Choroid plexus epithelial cell (primary cell): ENCODE data around the gene KRT25.

Source experiments
- DNase-seq: peaks from one replicate; pipeline ENCODE4 v3.0.0-alpha.2; 2010; ENCODE audit warnings: low read depth
- H3K4me3 ChIP-seq: 2 replicates; pipeline ENCODE4 v1.5.1; 2011; ENCODE audit warnings: low read depth, mild to moderate bottlenecking, control low read depth, low read length, moderate library complexity
- CTCF ChIP-seq: conservative IDR thresholded peaks from 2 replicates; pipeline ENCODE4 v1.5.1; 2011; ENCODE audit warnings: low read depth, mild to moderate bottlenecking, control low read depth, inconsistent platforms, low read length, moderate library complexity

Gene KRT25

GRCh38 chr17:40720899-40721298 is 34.2 kb downstream of the KRT25 start:
- no peak for TF ChIP-seq CTCF
- no peak for DNase-seq
- H3K4me3 ChIP-seq: no peak overlapping the region

GRCh38 chr17:40718930-40719329 is 36.2 kb downstream of the KRT25 start:
- no peak for TF ChIP-seq CTCF
- no peak for DNase-seq

GRCh38 chr17:40717776-40718175 is 37.4 kb downstream of the KRT25 start:
- no peak for TF ChIP-seq CTCF
- DNase-seq: no peak
- no peak overlapping the region for H3K4me3 ChIP-seq

More at GRCh38 chr17:40718930-40719329, 36.2 kb downstream of the KRT25 start:
- H3K4me3 ChIP-seq: no peak overlapping the region

- DNase-seq: peak; percentile 7
- TF ChIP-seq CTCF: peak; percentile 26
- no peak overlapping the region for H3K4me3 ChIP-seq
Observed at GRCh38 chr17:40714473-40714872, 40.7 kb downstream of the KRT25 start.

- TF ChIP-seq CTCF: no peak
- DNase-seq: peak; percentile 3
- H3K4me3 ChIP-seq: no peak overlapping the region
Observed at GRCh38 chr17:40707745-40708144, 47.4 kb downstream of the KRT25 start.

- no peak overlapping the region for H3K4me3 ChIP-seq
- TF ChIP-seq CTCF: no peak
- no peak for DNase-seq
Observed at GRCh38 chr17:40705584-40705983, 49.5 kb downstream of the KRT25 start.

GRCh38 chr17:40703652-40704051 is 51.5 kb downstream of the KRT25 start, which contains the start of gene KRT24:
KRT24 (minus strand) TSS chr17:40703752; CDS start chr17:40703693, 59 bp downstream.
- no peak within 1 kb of the TSS for H3K4me3 ChIP-seq

More at GRCh38 chr17:40703652-40704051, 51.5 kb downstream of the KRT25 start, which contains the start of gene KRT24:
- no peak for DNase-seq
- TF ChIP-seq CTCF: no peak
